IMR-90 (cell line): ENCODE data around the gene CDC42EP3.

Experiments
- CTCF ChIP-seq: conservative IDR thresholded peaks from 2 replicates; pipeline ENCODE4 v1.5.1; 2012; ENCODE audit warnings: mild to moderate bottlenecking, low read depth, low read length, improper control_type of control experiment
- ELK1 ChIP-seq: fragments of 150-350 bp; IDR thresholded peaks from 2 replicates; pipeline ENCODE4 v1.6.1; 2016; ENCODE audit warnings: low read depth, mild to moderate bottlenecking, low read length, moderate library complexity, borderline replicate concordance

GRCh38 chr2:37650548-37651093 lies 20.8 kb downstream of the CDC42EP3 start:
- TF ChIP-seq ELK1 (no peak), CTCF (no peak)
